ENCODE measurements around the gene SPAG8.
A peak's percentile ranks its signal among the peaks of the same experiment; 100 is the strongest.

Gene SPAG8

GRCh38 chr9:35769763-35770162, 42.3 kb downstream of the SPAG8 start:
- no peak for DNase-seq

- DNase-seq, result no peak
Measured at GRCh38 chr9:35767458-35767857, 44.6 kb downstream of the SPAG8 start.

- peak; percentile 16 for DNase-seq
Measured at GRCh38 chr9:35766997-35767396, 45.1 kb downstream of the SPAG8 start.

- peak; percentile 40 for DNase-seq
Measured at GRCh38 chr9:35763803-35764202, 48.3 kb downstream of the SPAG8 start.

- no peak for DNase-seq
Measured at GRCh38 chr9:35763181-35763580, 48.9 kb downstream of the SPAG8 start.

GRCh38 chr9:35760651-35761050, 51.4 kb downstream of the SPAG8 start:
- DNase-seq, result no peak

GRCh38 chr9:35759795-35760194, 52.3 kb downstream of the SPAG8 start:
- no peak for DNase-seq

All from OCI-M1 (cell line).